Stimulated activated CD8-positive, alpha-beta memory T cell treated with anti-CD3 and anti-CD28 coated beads, Interleukin-4, amount 100 ng/mL, for 24 hours (primary cell): Measurements from ENCODE around the gene CMIP.
"Not testable (repeated sequence)": the region's sequence is repeated elsewhere in the genome, so short reads cannot be mapped to it uniquely, and the experiment has no call there.

ENCODE experiments used
- DNase-seq: peaks from one replicate; pipeline ENCODE4 v3.0.0-alpha.2; 2020; ENCODE audit warnings: low read depth

The CMIP gene

DNA sequence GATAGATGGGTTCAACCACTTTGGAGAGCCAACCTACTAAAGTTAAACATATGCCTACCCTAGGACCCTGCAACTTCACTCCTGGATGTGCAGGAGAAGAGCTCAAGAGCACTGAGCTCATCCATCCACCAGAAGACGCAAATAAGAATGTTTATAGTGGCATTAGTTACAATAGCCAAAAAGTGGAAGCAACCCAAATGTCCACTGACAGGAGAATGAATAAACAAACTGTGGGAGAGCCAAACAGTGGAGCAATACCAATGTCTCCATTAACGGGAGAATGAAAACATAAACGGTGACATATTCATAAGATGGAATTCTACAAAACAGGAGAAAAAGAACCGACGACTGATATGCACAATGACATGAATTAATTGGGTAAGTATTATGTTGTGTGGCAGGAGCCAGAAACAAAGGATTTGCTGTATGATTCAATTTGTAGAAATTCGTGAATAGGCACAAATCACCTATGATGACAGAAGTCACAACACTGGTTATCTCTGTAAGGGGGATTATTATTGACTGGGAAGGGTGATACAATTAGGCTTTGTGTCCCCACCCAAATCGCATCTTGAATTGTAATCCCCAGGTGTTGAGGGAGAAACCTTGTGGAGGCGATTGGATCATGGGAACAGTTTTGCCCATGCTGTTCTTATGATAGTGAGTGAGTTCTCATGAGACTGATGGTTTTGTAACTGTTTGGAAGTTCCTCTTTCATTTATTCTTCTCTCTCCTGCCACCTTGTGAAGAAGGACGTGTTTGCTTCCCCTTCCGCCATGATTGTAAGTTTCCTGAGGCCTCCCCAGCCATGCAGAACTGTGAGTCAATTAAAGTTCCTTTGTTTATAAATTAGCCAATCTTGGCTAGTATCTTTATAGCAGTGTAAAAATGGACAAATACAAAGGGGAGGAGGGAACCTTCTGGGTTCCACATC, 276.6 kb downstream of the CMIP start:
- no peak for DNase-seq

DNA sequence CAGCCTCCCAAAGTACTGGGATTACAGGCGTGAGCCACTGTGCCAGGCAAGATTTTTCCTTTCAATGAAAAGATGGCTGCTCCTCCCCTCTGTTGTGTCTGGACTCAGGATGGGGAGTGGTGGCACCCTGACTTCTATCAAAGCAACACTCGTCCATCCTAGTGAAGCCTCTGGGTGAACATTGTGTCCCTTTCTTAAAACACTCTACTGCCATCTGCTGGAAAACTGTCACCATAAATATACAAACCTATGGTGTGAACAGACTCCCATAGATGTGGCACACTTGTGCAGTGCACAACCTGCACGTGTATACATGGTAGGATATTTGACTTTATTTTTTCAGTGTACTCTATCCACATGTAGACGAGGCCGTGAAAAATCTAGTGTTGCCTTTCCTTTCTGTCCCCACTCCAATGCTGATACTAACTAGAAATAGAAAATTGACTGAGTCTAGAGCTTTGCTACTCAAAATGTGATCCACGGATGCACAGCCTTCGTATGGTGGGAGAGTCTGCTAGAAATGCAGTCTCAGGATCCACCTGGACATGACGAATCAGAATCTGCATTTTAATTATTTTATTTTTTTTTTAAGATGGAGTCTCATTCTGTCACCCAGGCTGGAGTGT, 278.6 kb downstream of the CMIP start:
- no peak for DNase-seq

DNA sequence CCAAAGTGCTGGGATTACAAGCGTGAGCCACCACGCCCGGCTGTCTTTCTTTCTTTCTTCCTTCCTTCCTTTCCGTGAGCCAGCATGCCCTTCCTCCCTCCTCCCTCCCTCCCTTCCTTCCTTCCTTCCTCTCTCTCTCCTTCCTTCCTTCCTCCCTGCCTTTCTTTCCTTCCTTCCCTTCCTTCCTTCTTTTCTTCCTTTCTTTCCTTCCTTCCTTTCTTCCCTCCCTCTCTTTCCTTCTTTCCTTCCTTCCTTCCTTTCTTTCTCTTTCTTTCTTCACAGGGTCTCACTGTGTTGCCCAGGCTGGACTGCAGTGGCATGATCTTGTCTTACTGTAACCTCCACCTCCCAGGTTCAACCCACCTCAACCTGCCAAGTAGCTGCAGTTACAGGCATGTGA, 283.8 kb downstream of the CMIP start:
- DNase-seq: no peak

DNA sequence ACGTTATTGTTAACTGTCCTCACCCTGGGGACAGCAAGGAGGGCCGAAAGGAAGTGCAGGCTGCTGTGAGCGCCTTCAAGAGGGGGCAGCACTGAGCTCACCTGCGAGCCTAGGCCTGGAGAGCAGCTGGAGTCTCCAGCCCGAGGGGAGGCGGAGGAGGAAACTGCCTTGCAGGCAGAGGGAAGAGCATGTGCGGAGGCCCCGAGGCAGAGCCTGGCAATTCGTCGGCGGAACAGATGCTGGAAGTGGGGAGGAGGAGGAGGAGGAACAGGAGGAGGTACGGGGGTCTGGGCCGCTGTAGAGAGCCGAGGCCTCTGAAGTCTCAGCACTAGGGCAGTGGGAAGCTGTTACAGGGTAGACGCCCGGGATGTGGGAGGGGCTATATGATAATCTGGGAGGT, 284.8 kb downstream of the CMIP start:
- no peak for DNase-seq

DNA sequence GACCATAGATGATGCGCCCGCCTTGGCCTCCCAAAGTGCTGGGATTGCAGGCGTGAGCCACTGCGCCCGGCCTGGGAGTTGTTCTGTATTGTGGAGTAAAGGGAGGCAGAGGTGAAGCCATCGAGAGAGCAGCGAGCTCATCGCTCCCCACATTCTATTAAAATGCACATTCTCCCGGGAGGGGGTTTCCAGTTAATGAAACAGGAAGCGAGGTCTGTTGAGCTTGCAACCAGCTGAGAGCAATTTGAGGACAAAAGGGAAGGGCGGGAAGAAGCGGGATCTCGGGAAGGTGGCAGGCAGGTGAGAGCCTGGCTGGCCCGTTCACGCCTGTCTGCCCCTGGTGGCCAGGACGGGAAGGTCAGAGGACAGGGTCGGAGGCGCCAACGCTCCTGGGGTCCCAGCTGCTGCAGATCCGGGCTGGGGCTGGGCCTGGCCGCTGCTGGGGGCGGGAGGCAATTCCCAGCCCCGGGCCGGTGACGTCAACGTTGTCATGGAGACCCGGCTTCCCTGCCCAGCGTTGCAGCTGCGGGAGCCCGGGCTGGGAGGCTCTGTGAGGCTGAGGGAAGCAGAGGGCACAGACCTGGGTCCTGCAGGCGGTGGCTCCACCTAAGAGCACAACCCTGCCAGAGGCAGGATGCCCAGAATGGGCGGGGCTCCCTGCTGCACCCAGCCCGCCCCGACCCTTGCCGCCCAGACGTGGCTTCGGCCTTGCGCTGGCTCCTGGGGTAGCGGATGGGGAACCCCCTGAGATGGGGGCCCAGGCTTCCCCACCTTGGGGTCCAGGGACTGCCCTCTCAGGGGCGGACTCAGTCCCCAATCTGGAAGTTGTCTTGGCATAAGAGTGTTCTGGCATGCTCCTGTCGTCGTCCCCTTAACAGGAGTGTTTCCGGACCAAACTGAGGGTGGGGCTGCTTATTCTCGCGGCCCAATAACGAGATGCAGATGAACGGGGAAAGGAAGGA, 285.8 kb downstream of the CMIP start:
- DNase-seq: peak; percentile 46

DNA sequence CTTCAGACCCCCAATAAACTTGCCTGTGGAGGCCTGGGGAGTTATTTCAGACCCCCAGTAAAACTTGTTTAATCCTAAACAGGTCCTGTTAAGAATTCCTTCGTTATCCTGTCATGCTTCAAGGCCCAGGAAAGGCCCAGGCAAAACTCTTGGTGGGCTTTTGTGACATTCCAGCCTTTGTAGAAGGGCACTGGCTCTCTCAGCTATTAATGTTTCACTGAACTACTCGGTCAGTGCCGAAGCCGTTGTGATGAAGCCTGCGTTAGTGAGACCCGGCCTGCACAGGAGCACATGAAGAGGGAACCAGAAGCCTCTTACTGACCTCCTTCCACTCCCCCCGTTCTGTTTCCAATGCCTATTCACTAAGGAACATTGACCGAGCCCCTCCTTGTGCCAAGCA, 287.0 kb downstream of the CMIP start:
- DNase-seq: no peak

DNA sequence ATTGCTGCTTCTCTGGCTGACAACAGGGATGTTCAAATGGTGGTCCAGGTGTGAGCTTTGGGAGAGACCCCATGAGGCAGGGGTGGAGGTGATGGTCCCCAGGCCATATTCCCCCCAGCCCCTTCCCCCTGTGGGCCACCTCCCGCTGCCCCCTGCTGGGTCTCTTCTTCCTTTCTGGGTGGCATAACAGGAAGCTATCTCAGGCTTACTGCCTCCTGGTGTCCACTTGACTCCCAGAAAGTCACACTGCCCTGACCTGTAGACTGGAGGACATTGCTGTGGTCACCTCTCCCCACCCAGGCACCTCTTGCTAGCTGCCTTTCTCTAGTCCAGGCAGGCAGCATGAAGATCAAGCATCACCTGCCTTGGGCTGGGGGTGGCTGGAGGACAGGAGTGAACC, 288.1 kb downstream of the CMIP start:
- DNase-seq: no peak

DNA sequence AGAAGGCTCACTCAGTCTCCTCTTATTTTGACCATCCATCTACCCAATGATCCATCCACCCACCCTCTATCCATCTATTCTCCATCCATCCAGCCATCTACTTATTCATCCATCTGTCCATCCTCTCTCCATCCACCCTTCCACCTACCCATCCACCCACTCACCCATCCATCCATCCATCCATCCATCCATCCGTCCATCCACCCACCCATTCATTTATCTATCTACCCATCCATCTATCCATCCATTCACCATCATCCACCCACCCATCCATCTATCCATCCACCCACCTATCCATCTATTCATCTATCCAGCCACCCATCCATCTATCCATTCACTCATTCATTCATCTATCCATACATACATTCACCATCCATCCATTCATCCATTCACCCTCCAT, 288.7 kb downstream of the CMIP start:
- no peak for DNase-seq

DNA sequence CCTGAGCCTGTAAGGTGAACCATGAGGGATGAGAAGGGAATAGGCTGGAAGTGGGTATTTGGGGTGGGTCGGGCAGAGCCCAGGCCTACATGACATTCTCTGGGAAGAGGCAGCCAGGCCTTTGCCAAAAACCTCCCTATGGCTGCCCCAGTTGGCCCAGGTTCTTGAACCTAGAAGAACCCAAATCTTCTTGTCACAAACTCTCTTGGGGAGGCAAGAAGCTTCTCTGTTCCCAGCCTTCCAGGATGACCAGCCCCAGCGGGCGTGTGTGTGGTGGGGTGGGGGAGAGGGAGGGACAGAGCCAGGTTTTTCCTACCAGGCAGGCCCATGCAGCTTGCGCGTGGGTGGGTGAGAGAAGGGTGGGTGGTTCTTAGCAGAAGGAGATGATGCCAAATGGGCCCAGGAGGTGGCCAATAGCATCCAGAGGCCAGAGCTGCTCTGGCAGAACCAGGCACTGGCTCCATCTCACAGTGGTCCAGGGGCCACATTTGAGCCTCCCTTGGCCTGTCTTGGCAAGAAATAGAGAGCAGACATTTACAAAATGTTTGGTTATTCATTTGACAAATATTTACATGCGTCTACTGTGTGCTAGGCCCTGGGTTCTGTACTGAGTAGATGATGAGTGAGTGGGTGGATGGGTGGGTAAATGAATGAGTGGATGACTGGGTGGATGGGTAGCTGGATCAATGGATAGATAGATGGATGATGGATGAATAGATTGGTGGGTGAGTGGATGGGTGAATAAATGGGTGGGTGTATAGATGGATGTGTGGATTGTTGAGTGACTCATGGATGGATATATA, 290.2 kb downstream of the CMIP start:
- no peak for DNase-seq

DNA sequence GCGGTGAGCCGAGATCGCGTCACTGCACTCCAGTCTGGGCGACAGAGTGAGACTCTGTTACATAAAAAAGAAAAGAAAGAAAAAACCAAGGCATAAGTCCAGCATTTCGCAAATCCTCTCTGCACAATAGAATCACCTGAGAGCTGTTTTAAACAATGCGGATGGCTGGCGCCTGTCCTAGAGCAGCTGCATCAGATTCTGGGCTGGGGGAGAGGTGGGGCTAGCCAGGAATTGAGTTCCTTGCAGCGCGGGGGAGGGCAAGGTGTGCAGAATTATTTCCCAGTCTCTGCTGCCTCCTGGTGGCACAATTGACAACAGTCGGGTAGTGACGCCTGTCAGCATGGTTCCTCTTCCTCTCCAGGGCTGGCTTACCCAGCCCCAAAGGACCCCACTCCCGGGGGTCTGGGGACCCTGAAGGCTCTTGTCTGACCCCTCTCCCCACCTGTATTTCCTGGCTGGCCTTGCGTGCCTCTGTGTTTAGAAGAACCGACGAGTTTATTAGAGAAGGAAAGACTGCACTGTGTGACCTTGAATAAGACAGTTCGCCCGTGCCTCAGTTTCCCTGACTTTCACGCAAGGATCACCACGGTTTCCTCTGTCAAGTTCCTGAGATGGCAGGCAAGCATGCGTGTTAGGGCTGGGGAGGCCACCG, 293.4 kb downstream of the CMIP start:
- DNase-seq: peak; percentile 76

DNA sequence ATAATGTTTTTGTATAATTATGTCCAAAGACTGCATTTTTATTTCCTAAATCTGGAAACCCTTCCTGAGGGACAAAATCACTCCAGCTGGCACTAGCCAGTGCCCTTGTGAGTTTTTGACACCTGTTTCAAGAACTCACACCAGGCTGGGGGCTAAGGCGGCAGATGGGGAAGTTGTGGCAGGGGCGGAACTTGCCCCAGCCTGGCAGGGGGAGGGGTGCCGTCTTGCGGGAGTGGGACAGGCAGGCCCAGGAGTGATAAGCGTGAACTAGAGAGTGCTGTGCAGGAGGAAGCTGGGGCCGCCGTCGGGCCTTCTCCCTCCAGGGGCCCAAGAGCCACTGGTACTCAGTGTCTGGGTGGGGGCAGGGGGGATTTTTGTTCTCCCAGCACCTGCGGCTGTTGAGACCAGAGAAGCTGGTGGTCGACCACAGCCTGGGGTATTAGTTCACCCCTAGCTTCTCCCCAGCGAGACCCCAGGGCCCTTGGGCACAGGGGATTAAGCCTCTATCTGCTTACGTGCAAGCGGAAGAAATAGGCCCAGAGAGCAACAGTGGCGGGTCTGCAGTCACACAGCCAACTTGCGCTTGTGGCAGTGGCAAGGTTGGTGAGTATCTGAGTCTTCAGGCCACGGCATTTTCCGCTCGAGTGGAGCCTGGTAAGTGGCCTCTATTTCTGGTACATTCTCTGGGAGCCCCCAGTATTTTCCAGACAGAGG, 294.3 kb downstream of the CMIP start:
- DNase-seq: no peak

DNA sequence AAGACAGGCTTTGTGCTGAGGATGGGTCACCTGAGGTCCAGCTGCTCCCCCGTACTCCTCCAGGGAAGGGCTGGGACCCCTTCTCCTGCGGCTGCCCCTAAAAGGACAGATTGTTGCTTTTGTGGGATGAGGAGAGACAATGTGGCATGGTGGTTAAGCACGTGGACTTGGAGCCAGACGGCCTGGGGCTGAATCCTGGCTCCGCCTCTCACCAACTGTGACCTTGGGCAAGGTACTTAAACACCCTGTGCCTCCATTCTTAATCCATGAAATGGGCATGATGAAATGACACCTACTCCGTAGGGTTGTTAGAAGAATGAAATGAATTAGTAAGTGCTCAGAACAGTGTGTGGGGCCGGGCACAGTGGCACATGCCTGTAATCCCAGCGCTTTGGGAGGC, 294.9 kb downstream of the CMIP start:
- no peak for DNase-seq

DNA sequence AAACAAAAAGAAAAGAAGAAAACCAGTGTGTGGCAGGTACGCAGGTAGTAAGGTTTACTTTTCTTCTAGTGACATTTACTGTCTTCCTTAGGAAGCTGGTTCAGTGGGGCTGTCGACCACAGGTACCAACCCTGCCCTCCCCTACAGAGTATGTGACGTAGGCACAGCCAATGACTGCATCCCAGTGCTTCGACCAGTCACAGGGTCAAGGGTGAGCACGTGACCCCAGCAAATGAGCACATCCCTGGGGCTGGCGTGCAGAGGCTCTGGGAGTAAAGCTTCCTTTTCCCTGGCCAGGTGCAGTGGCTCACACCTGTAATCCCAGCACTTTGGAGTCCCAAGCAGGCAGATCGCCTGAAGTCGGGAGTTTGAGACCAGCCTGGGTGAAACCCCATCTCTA, 295.6 kb downstream of the CMIP start:
- DNase-seq: no peak

DNA sequence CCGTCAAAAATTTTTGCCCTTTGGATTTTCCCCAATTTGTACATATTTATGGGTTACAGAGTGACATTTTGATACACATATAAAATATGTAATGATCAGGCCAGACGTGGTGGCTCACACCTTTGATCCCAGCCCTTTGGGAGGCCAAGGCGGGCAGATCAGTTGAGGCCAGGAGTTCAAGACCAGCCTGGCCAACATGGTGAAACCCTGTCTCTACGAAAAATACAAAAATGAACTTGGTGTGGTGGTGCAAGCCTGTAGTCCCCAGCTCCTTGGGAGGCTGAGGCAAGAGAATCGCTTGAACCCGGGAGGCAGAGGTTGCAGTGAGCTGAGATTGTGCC, 296.8 kb downstream of the CMIP start:
- not testable (repeated sequence) for DNase-seq

DNA sequence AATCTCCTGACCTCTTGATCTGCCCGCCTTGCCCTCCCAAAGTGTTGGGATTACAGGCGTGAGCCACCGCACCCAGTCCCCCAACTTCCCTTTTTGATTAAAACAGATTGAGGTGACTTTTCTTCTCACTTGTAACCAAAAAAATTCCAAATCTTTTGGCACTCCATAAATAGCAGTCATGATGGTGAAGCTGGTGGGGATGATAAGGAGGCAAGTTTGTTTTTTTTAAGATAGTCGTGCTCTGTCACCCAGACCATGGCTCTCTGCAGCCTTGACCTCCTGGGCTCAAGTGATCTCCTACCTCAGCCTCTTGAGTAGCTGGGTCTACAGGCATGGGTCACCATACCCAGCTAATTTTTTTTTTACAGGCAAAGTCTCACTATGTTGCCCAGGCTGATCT, 299.8 kb downstream of the CMIP start:
- DNase-seq: no peak

DNA sequence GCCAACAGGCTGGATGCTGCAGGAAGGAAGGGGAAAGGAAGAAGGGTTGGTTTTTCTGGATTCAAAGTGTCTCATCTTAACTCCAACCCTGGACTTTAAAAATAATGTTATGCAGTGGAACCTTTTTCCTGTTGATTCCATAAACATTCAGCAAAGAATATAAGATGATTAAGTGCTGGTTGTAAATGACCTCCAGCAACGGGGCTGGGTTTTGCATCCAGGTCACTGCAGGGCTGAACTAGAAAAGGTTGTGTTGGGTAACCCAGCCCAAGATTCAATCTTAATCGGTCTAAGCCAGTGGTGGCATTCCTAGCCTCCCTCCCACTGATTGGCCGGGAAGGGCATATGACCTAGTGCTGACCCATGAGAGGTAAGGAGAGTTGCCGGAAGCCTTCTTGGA, 300.3 kb downstream of the CMIP start:
- no peak for DNase-seq

DNA sequence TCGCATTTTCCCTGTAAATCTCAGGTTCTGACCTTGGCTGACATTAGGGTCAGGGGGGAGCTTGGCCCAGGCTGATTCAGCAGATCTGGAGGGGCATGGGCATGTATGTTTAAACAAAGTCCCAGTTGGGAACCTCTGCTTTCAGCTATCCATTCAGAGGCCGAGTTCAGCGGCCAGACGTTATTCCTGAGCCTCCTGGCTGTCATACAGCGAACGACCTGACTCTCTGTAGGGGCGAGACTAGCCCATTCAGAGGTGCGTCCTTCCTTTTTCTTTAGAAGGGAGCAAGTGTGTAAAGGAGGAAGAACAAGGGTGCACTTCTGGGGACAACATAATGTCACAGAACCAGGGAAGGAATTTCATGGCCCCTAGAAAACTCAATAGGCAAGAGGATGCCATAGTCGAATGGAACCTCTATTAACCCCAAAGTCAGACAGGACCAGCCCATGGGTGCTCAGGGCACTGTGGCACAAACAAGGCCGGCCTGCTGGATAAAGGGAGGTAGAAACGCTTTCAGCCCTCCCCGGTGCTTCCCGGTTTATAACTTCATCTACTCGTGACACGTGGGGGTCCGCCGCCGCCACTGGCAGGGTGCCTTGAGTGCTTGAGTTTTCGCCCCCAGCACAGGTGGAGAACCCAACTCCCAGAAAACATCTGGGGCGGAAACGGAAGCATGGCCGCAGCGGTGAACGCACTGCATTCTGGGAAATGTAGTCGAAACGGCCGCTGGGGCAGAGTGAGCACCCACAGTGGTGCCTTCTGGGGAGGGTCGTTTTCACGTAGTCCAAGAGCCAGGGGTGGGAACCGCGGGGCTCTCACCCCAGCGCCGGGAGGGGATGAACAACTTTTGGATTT, 301.3 kb downstream of the CMIP start:
- peak; percentile 61 for DNase-seq

DNA sequence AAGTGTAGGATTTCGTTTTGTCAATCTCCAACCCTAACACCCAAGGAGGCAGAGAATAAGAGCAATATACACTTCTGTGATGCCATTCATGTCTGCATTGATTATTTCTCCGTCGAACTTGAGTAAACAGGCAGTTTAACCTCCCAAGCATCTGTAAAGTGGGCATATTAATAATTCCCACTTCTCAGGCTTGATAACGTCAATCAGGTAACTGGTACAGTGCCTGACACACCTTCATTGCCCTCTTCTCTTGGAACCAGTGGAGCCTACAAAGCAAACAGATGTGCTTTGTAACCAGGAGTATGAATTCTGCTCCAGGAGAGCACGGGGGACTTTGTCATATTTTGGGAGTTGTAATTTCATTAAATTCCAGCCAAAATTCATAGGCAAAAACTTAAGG, 302.0 kb downstream of the CMIP start:
- DNase-seq: no peak

DNA sequence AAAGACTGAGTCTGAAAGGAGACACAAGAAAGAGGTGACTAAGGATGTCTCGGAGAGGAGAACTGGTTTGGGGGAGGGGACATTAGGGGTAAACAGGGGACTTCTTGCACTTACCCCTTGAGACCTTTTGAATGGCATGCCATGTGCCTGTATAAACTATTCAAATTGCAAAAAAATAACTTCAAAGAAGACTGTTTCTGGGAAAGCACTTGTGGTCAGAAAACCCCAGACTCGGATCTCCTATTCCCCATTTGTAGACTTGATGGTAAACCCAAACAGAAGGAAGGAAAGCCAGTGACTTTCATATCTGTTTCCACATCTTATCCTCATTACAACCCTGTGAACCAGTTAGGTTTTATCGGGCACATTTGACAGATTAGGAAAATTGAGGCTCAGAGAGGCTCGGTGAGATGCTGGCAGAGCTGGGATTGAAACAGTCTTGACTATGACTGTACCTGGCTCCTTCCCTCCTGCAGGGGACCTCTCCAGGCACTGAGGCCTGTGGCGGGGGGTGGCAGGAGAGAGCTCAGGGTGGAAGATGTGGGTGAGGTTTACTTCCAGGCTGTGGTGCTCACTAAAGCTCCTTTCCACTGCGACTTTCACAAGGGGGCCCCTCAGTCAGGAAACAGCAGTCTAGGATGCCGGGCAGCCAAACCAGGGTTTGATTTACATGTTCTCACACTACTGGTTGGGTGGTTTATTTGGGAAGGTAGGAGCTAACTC, 304.0 kb downstream of the CMIP start:
- DNase-seq: no peak
